Activated naive CD8-positive, alpha-beta T cell treated with anti-CD3 and anti-CD28 coated beads, Interleukin-2, amount 10 ng/mL, durations not matched to agents 7 days and 5 days (primary cell): ENCODE measurements around the gene DDX10. TPM values are rescaled to one million over a fixed set of nuclear protein-coding genes. Genes with fewer than 3 reads are reported as not detected.

Experiments
- ATAC-seq: fragments of 150-1000 bp; cut with Tn5 transposase; one replicate; pipeline ENCODE4 v1.10.0; 2021; ENCODE audit warnings: low read depth, moderate library complexity
- POLR2A ChIA-PET: fragments of 350-600 bp; sonication (Branson Sonifier 250); formaldehyde crosslinking; loops from one replicate; lab custom pipeline; 2021; ENCODE audit warnings: antibody characterized with exemption; lab: Charles Lee
- DNase-seq: peaks from one replicate; pipeline ENCODE4 v3.0.0; 2021
- H3K27ac Mint-ChIP-seq: one replicate; pipeline ENCODE4 v1.8.0; 2022; ENCODE audit warnings: mild to moderate bottlenecking, mixed read lengths
- H3K27me3 Mint-ChIP-seq: one replicate; pipeline ENCODE4 v1.8.0; 2022; ENCODE audit warnings: mild to moderate bottlenecking, moderate library complexity, mixed read lengths
- H3K36me3 Mint-ChIP-seq: one replicate; pipeline ENCODE4 v1.8.0; 2021; ENCODE audit warnings: mild to moderate bottlenecking, mixed read lengths
- H3K4me1 Mint-ChIP-seq: one replicate; pipeline ENCODE4 v1.8.0; 2021; ENCODE audit warnings: mixed read lengths
- H3K4me3 Mint-ChIP-seq: one replicate; pipeline ENCODE4 v1.8.0; 2022; ENCODE audit warnings: mild to moderate bottlenecking, moderate library complexity, mixed read lengths
- H3K9me3 Mint-ChIP-seq: one replicate; pipeline ENCODE4 v1.8.0; 2021; ENCODE audit warnings: mixed read lengths
- total RNA-seq, 2 experiments: library from RNA; stranded (reverse); gene quantifications; one replicate each; pipeline ENCODE4 v1.2.3, GENCODE V29; 2021

Gene DDX10
- total RNA-seq, 2 experiments from 2014 or later = 22.0 to 24.7 TPM

GRCh38 chr11:108931168-108931567 lies 266.3 kb downstream of the DDX10 start:
- Mint-ChIP-seq H3K4me1 (peaks cover 3% of the 10 kb centered on the region), H3K27ac (no peak overlapping the region), H3K27me3 (no peaks in the 10 kb centered on the region), H3K36me3 (peaks cover 6% of the 10 kb centered on the region), H3K9me3 (no peaks in the 10 kb centered on the region), H3K4me3 (no peak overlapping the region)
- POLR2A ChIA-PET = no interaction called here
- DNase-seq (no peak), ATAC-seq (no peak)

- Mint-ChIP-seq H3K27me3 (no peaks in the 10 kb centered on the region), H3K9me3 (no peaks in the 10 kb centered on the region), H3K27ac (no peak overlapping the region), H3K36me3 (peaks cover 2% of the 10 kb centered on the region), H3K4me3 (no peak overlapping the region), H3K4me1 (no peaks in the 10 kb centered on the region)
- POLR2A ChIA-PET = no interaction called here
- ATAC-seq = no peak
- no peak for DNase-seq
Observed at GRCh38 chr11:108933630-108934029, 268.8 kb downstream of the DDX10 start.

- DNase-seq (no peak), ATAC-seq (no peak)
- H3K4me3 Mint-ChIP-seq = no peak overlapping the region
- POLR2A ChIA-PET = no interaction called here
- no peak overlapping the region for H3K27ac Mint-ChIP-seq
- no peaks in the 10 kb centered on the region for H3K4me1 Mint-ChIP-seq
- peaks cover 2% of the 10 kb centered on the region for H3K36me3 Mint-ChIP-seq
- no peaks in the 10 kb centered on the region for H3K9me3 Mint-ChIP-seq
- no peaks in the 10 kb centered on the region for H3K27me3 Mint-ChIP-seq
Observed at GRCh38 chr11:108934289-108934688, 269.4 kb downstream of the DDX10 start.

- no peak for ATAC-seq
- H3K36me3 Mint-ChIP-seq = no peaks in the 10 kb centered on the region
- H3K4me3 Mint-ChIP-seq = no peak overlapping the region
- no peak for DNase-seq
- POLR2A ChIA-PET = no interaction called here
- no peaks in the 10 kb centered on the region for H3K9me3 Mint-ChIP-seq
- no peaks in the 10 kb centered on the region for H3K4me1 Mint-ChIP-seq
- no peaks in the 10 kb centered on the region for H3K27me3 Mint-ChIP-seq
- no peak overlapping the region for H3K27ac Mint-ChIP-seq
Observed at GRCh38 chr11:108934696-108935095, 269.8 kb downstream of the DDX10 start.

- no peak overlapping the region for H3K4me3 Mint-ChIP-seq
- no peaks in the 10 kb centered on the region for H3K9me3 Mint-ChIP-seq
- POLR2A ChIA-PET = no interaction called here
- no peak for ATAC-seq
- no peaks in the 10 kb centered on the region for H3K4me1 Mint-ChIP-seq
- no peak overlapping the region for H3K27ac Mint-ChIP-seq
- DNase-seq = no peak
- peaks cover 16% of the 10 kb centered on the region for H3K36me3 Mint-ChIP-seq
- no peaks in the 10 kb centered on the region for H3K27me3 Mint-ChIP-seq
Observed at GRCh38 chr11:108937746-108938145, 272.9 kb downstream of the DDX10 start.

- Mint-ChIP-seq H3K27me3 (no peaks in the 10 kb centered on the region), H3K27ac (no peak overlapping the region), H3K36me3 (peaks cover 16% of the 10 kb centered on the region), H3K4me1 (no peaks in the 10 kb centered on the region), H3K9me3 (no peaks in the 10 kb centered on the region), H3K4me3 (no peak overlapping the region)
- no peak for DNase-seq
- POLR2A ChIA-PET = no interaction called here
- no peak for ATAC-seq
Observed at GRCh38 chr11:108938604-108939003, 273.7 kb downstream of the DDX10 start.

GRCh38 chr11:108939135-108939534 lies 274.3 kb downstream of the DDX10 start:
- POLR2A ChIA-PET = no interaction called here
- Mint-ChIP-seq H3K27ac (no peak overlapping the region), H3K9me3 (no peaks in the 10 kb centered on the region), H3K36me3 (peaks cover 19% of the 10 kb centered on the region), H3K27me3 (no peaks in the 10 kb centered on the region), H3K4me1 (no peaks in the 10 kb centered on the region), H3K4me3 (no peak overlapping the region)
- ATAC-seq (no peak), DNase-seq (no peak)

- no peaks in the 10 kb centered on the region for H3K4me1 Mint-ChIP-seq
- ATAC-seq (no peak), DNase-seq (no peak)
- H3K9me3 Mint-ChIP-seq = peaks cover 6% of the 10 kb centered on the region
- no peak overlapping the region for H3K4me3 Mint-ChIP-seq
- H3K36me3 Mint-ChIP-seq = peaks cover 25% of the 10 kb centered on the region
- no peaks in the 10 kb centered on the region for H3K27me3 Mint-ChIP-seq
- POLR2A ChIA-PET = no interaction called here
- H3K27ac Mint-ChIP-seq = no peak overlapping the region
Observed at GRCh38 chr11:108943853-108944252, 279.0 kb downstream of the DDX10 start.

GRCh38 chr11:108944471-108945178 lies 279.8 kb downstream of the DDX10 start:
- ATAC-seq (no peak), DNase-seq (no peak)
- Mint-ChIP-seq H3K27me3 (no peaks in the 10 kb centered on the region), H3K36me3 (peaks cover 29% of the 10 kb centered on the region), H3K4me3 (no peak overlapping the region), H3K27ac (no peak overlapping the region), H3K4me1 (no peaks in the 10 kb centered on the region), H3K9me3 (peaks cover 7% of the 10 kb centered on the region)
- POLR2A ChIA-PET = no interaction called here

- Mint-ChIP-seq H3K9me3 (peaks cover 7% of the 10 kb centered on the region), H3K27me3 (no peaks in the 10 kb centered on the region), H3K4me1 (no peaks in the 10 kb centered on the region), H3K27ac (no peak overlapping the region), H3K4me3 (no peak overlapping the region), H3K36me3 (peaks cover 23% of the 10 kb centered on the region)
- ATAC-seq = no peak
- no peak for DNase-seq
- POLR2A ChIA-PET = no interaction called here
Observed at GRCh38 chr11:108945341-108945740, 280.5 kb downstream of the DDX10 start.

GRCh38 chr11:108947654-108948570 lies 283.0 kb downstream of the DDX10 start:
- Mint-ChIP-seq H3K4me1 (no peaks in the 10 kb centered on the region), H3K27ac (no peak overlapping the region), H3K4me3 (no peak overlapping the region), H3K36me3 (peaks cover 13% of the 10 kb centered on the region), H3K9me3 (peaks cover 10% of the 10 kb centered on the region), H3K27me3 (no peaks in the 10 kb centered on the region)
- POLR2A ChIA-PET = no interaction called here
- ATAC-seq (no peak), DNase-seq (no peak)

GRCh38 chr11:108958368-108959104 lies 293.7 kb downstream of the DDX10 start:
- POLR2A ChIA-PET = no interaction called here
- DNase-seq (no peak), ATAC-seq (no peak)
- H3K27ac Mint-ChIP-seq = no peak overlapping the region
- H3K36me3 Mint-ChIP-seq = no peaks in the 10 kb centered on the region
- H3K9me3 Mint-ChIP-seq = peaks cover 1% of the 10 kb centered on the region
- peaks cover 19% of the 10 kb centered on the region for H3K4me1 Mint-ChIP-seq
- H3K27me3 Mint-ChIP-seq = no peaks in the 10 kb centered on the region
- H3K4me3 Mint-ChIP-seq = no peak overlapping the region

- Mint-ChIP-seq H3K27me3 (no peaks in the 10 kb centered on the region), H3K36me3 (no peaks in the 10 kb centered on the region), H3K4me3 (no peak overlapping the region), H3K4me1 (peaks cover 19% of the 10 kb centered on the region), H3K9me3 (peaks cover 1% of the 10 kb centered on the region), H3K27ac (no peak overlapping the region)
- DNase-seq (no peak), ATAC-seq (no peak)
- POLR2A ChIA-PET = no interaction called here
Observed at GRCh38 chr11:108959105-108959761, 294.4 kb downstream of the DDX10 start.
